G401 (cell line): ENCODE results near the gene COL15A1. TPM values are rescaled to one million over a fixed set of nuclear protein-coding genes. Genes with fewer than 3 reads are reported as not detected.
"Not testable (repeated sequence)": the region's sequence is repeated elsewhere in the genome, so short reads cannot be mapped to it uniquely, and the experiment has no call there.

Source experiments
- DNase-seq: peaks from one replicate; pipeline ENCODE4 v3.0.0-alpha.2; 2015; ENCODE audit warnings: low spot score
- in situ Hi-C: cut with HindIII; loops from 2 replicates; pipeline ENCODE4 v1.10.0; 2016; ENCODE audit warnings: low sequenced_read_pairs, mixed read lengths
- total RNA-seq: library from RNA; depleted of rRNA; stranded (reverse); fragments of >200 nt; shearing (Covaris generic); gene quantifications from 2 replicates; pipeline ENCODE4 v1.2.3, GENCODE V29; 2014

COL15A1 gene
- total RNA-seq, 1 experiment from 2014 or later = not detected

GRCh38 chr9:99083051-99083450 is 139.3 kb downstream of the COL15A1 start:
- in situ Hi-C loops = no loop called here
- DNase-seq = no peak

- in situ Hi-C loops = no loop called here
- DNase-seq = peak; percentile 26
Measured at GRCh38 chr9:99085949-99086948, 142.5 kb downstream of the COL15A1 start.

- in situ Hi-C loops = no loop called here
- DNase-seq = no peak
Measured at GRCh38 chr9:99087462-99087861, 143.8 kb downstream of the COL15A1 start.

GRCh38 chr9:99090336-99091130 is 146.8 kb downstream of the COL15A1 start:
- no peak for DNase-seq
- in situ Hi-C loops = no loop called here

GRCh38 chr9:99092643-99093491 is 149.2 kb downstream of the COL15A1 start:
- no peak for DNase-seq
- in situ Hi-C loops = no loop called here

- in situ Hi-C loops = no loop called here
- DNase-seq = no peak
Measured at GRCh38 chr9:99093492-99093791, 149.7 kb downstream of the COL15A1 start.

- in situ Hi-C loops = no loop called here
- no peak for DNase-seq
Measured at GRCh38 chr9:99095565-99095964, 151.9 kb downstream of the COL15A1 start.

- in situ Hi-C loops = no loop called here
- no peak for DNase-seq
Measured at GRCh38 chr9:99096409-99096808, 152.7 kb downstream of the COL15A1 start.

- DNase-seq, in situ Hi-C loops: not testable (repeated sequence)
Measured at GRCh38 chr9:99099806-99100585, 156.3 kb downstream of the COL15A1 start.

GRCh38 chr9:99101271-99101670 is 157.6 kb downstream of the COL15A1 start:
- in situ Hi-C loops = no loop called here
- DNase-seq = no peak

GRCh38 chr9:99101812-99102211 is 158.1 kb downstream of the COL15A1 start:
- DNase-seq = no peak
- in situ Hi-C loops = no loop called here

- peak; percentile 48 for DNase-seq
- in situ Hi-C loops = no loop called here
Measured at GRCh38 chr9:99103054-99103895, 159.6 kb downstream of the COL15A1 start.

GRCh38 chr9:99103901-99104458 is 160.3 kb downstream of the COL15A1 start:
- DNase-seq = peak; percentile 61
- in situ Hi-C loops = no loop called here

- DNase-seq = peak; percentile 93
- in situ Hi-C loops = no loop called here
Measured at GRCh38 chr9:99104459-99105151, 160.9 kb downstream of the COL15A1 start, which contains the start of gene TGFBR1. TSS of gene TGFBR1 (plus strand) at chr9:99105113. CDS start at chr9:99105206, 93 bp downstream.

- in situ Hi-C loops = no loop called here
- peak; percentile 23 for DNase-seq
Measured at GRCh38 chr9:99105152-99106043, 161.7 kb downstream of the COL15A1 start.

GRCh38 chr9:99106044-99106375 is 162.3 kb downstream of the COL15A1 start:
- in situ Hi-C loops = no loop called here
- peak; percentile 60 for DNase-seq
